Measurements from ENCODE around the gene ACP2.

DNA sequence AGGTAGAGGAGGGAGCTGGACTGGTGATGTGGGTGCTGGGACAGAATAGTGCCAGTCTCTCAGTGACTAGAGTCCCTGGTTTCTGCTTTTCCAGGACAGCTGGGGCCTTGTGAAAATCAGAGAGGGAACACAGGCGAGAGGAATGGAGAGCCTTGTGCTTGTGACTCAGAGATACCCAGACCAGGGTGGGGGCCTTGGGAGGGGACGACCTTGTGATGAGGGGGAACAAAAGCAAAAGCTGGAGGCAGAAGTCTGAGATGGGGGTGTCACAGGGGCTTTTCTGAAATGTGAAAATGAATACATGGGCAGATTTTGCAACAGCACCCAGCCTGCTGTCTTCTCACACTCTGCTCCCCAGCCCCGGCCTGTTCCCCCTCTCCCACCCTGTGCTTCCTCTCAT lies 5.8 kb upstream of the ACP2 start:
- no peak for TF ChIP-seq CTCF (IDR thresholded peaks at IDR 0.05; ENCODE audit: low read depth, low read length)
- TF ChIP-seq POLR2A (IDR thresholded peaks at IDR 0.05; ENCODE audit: extremely low read depth, insufficient read length), result no peak
- TF ChIP-seq, protein P1, sequence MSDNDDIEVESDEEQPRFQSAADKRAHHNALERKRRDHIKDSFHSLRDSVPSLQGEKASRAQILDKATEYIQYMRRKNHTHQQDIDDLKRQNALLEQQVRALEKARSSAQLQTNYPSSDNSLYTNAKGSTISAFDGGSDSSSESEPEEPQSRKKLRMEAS (IDR thresholded peaks at IDR 0.05; ENCODE audit: low read depth, low read length), result no peak
- no peak for TF ChIP-seq MYC (IDR thresholded peaks at IDR 0.05; ENCODE audit: low read depth, low read length)

Measured in NB4 (cell line).